GM12878 (cell line): Measurements from ENCODE around the gene USB1. TPM values are rescaled to one million over a fixed set of nuclear protein-coding genes. Genes with fewer than 3 reads are reported as not detected.

ENCODE experiments used
- ATAC-seq: fragments of 200-7000 bp; cut with Tn5 transposase; 3 replicates; pipeline ENCODE4 v1.9.1; 2020; ENCODE audit warnings: mild to moderate bottlenecking, moderate library complexity
- Bru-seq: library from RNA; stranded (reverse); fragments of 400-500 nt; gene quantifications from one replicate; lab custom pipeline; 2021; lab: Mats Ljungman, UMichigan
- BruChase-seq, 2 experiments: library from RNA; stranded (reverse); fragments of 400-500 nt; gene quantifications; one replicate each; lab custom pipeline; 2021; lab: Mats Ljungman, UMichigan
- BruUV-seq: library from RNA; stranded (reverse); fragments of 400-500 nt; replicated peaks from 2 replicates; lab custom pipeline; 2021; lab: Mats Ljungman, UMichigan
- CTCF ChIA-PET: fragments of 300-600 bp; sonication (Branson Sonifier 250); formaldehyde crosslinking; extraction: SDS; loops from one replicate; lab custom pipeline; 2021; ENCODE audit warnings: inconsistent platforms; lab: Yijun Ruan, JAX
- POLR2A ChIA-PET: fragments of 350-600 bp; formaldehyde crosslinking; extraction: SDS; loops from one replicate; lab custom pipeline; 2021; ENCODE audit warnings: inconsistent platforms; lab: Charles Lee
- RAD21 ChIA-PET: fragments of 300-600 bp; sonication (Branson Sonifier 250); formaldehyde crosslinking; loops from one replicate; lab custom pipeline; 2023; ENCODE audit warnings: antibody characterized with exemption; ENCODE audit not compliant: unreplicated experiment; lab: Charles Lee
- SMC1A ChIA-PET: fragments of 300-600 bp; sonication (Branson Sonifier 250); formaldehyde crosslinking; loops from one replicate; lab custom pipeline; 2023; ENCODE audit not compliant: unreplicated experiment, uncharacterized antibody; lab: Charles Lee
- DNase-seq: peaks from one replicate; pipeline ENCODE4 v3.0.0-alpha.2; 2011; ENCODE audit warnings: low read depth, low spot score
- FAIRE-seq: peaks from 3 replicates; lab custom pipeline; 2011; peaks lifted over from hg19 to GRCh38; lab: Jason Lieb, UNC
- H2AFZ ChIP-seq: 2 replicates; pipeline ENCODE4 v1.6.0; 2011; ENCODE audit warnings: low read depth, low read length, control low read depth; ENCODE audit not compliant: control insufficient read depth
- H3K27ac ChIP-seq: 2 replicates; pipeline ENCODE4 v1.5.1; 2011; ENCODE audit warnings: control low read depth; ENCODE audit not compliant: control insufficient read depth, insufficient read depth
- H3K27me3 ChIP-seq, 2 experiments: replicated peaks in 1 of 2; 2 replicates each; pipeline versions ENCODE4 v1.6.0 to v1.6.1; 2011; ENCODE audit warnings: low read length in 1 of 2; ENCODE audit not compliant: control insufficient read depth in 2 of 2, insufficient read depth in 2 of 2
- H3K36me3 ChIP-seq, 2 experiments: 2 replicates each; pipeline ENCODE4 v1.5.1; 2011; ENCODE audit warnings: low read length in 1 of 2; ENCODE audit not compliant: control insufficient read depth in 2 of 2, insufficient read depth in 2 of 2
- H3K4me1 ChIP-seq: 2 replicates; pipeline ENCODE4 v1.6.1; 2011; ENCODE audit warnings: mild to moderate bottlenecking, low read length, moderate library complexity, mixed read lengths; ENCODE audit not compliant: control insufficient read depth, insufficient read depth
- H3K4me2 ChIP-seq: 2 replicates; pipeline ENCODE4 v1.6.0; 2011; ENCODE audit warnings: control low read depth; ENCODE audit not compliant: control insufficient read depth, insufficient read depth
- H3K4me3 ChIP-seq: fragments of 200-600 bp; sonication (generic); 2 replicates; pipeline ENCODE4 v1.5.1; 2016
- H3K79me2 ChIP-seq: 2 replicates; pipeline ENCODE4 v1.6.0; 2011; ENCODE audit warnings: low read length; ENCODE audit not compliant: control insufficient read depth, insufficient read depth
- H3K9ac ChIP-seq: 2 replicates; pipeline ENCODE4 v1.8.0; 2011; ENCODE audit warnings: low read length, control low read depth, mixed read lengths; ENCODE audit not compliant: control insufficient read depth, insufficient read depth
- H3K9me3 ChIP-seq: replicated peaks from 3 replicates; pipeline ENCODE4 v1.5.1; 2011; ENCODE audit warnings: mild to moderate bottlenecking, low read length; ENCODE audit not compliant: control insufficient read depth, insufficient read depth
- H4K20me1 ChIP-seq: 2 replicates; pipeline ENCODE4 v1.6.0; 2011; ENCODE audit not compliant: control insufficient read depth, insufficient read depth
- BHLHE40 ChIP-seq, 2 experiments: fragments of 450-650 bp in 1 of 2; IDR thresholded peaks; 2 replicates each; pipeline ENCODE4 v1.6.1; 2011 to 2017; ENCODE audit warnings: low read depth in 2 of 2, borderline replicate concordance in 1 of 2, improper control_type of control experiment in 1 of 2, low read length in 1 of 2, mild to moderate bottlenecking in 1 of 2
- EZH2 ChIP-seq: IDR thresholded peaks from 2 replicates; pipeline ENCODE4 v1.6.1; 2012; ENCODE audit warnings: low read depth, mild to moderate bottlenecking, control low read depth, inconsistent platforms, low read length, borderline replicate concordance; ENCODE audit not compliant: control insufficient read depth
- GATAD2B ChIP-seq: fragments of 450-650 bp; conservative IDR thresholded peaks from 2 replicates; pipeline ENCODE4 v1.6.1; 2017; ENCODE audit warnings: low read depth, mild to moderate bottlenecking, moderate library complexity
- JUND ChIP-seq: IDR thresholded peaks from 2 replicates; pipeline ENCODE4 v1.6.1; 2012; ENCODE audit warnings: low read depth, mild to moderate bottlenecking, low read length, improper control_type of control experiment, moderate library complexity
- NR2C2 ChIP-seq: IDR thresholded peaks from 2 replicates; pipeline ENCODE4 v1.6.1; 2011; ENCODE audit warnings: borderline replicate concordance, low read depth; ENCODE audit not compliant: control insufficient read depth, insufficient read length
- POLR2AphosphoS5 ChIP-seq: IDR thresholded peaks from 2 replicates; pipeline ENCODE4 v1.6.1; 2011; ENCODE audit warnings: mild to moderate bottlenecking, low read length, inconsistent platforms
- SPI1 ChIP-seq: IDR thresholded peaks from 2 replicates; pipeline ENCODE4 v1.6.1; 2011; ENCODE audit warnings: low read depth, mild to moderate bottlenecking, low read length, moderate library complexity, borderline replicate concordance; ENCODE audit not compliant: insufficient read depth
- USF1 ChIP-seq: IDR thresholded peaks from 2 replicates; pipeline ENCODE4 v1.6.1; 2011; ENCODE audit warnings: borderline replicate concordance, low read depth, mild to moderate bottlenecking, moderate library complexity, mixed read lengths, low read length; ENCODE audit not compliant: insufficient read depth; ENCODE audit errors: extremely low read length
- WRNIP1 ChIP-seq: IDR thresholded peaks from 2 replicates; pipeline ENCODE4 v1.6.1; 2011; ENCODE audit warnings: low read depth, low read length, improper control_type of control experiment, borderline replicate concordance
- ZBTB4 ChIP-seq: fragments of 450-650 bp; formaldehyde crosslinking; IDR thresholded peaks from 2 replicates; pipeline ENCODE4 v1.4.0; 2022; ENCODE audit warnings: mild to moderate bottlenecking, moderate library complexity
- ZSCAN29 ChIP-seq: fragments of 450-650 bp; IDR thresholded peaks from 2 replicates; pipeline ENCODE4 v1.6.1; 2017; ENCODE audit warnings: mild to moderate bottlenecking, moderate library complexity
- WGBS: methylation state at CpG from one replicate; pipeline ENCODE4 v1.1.6; 2016; ENCODE audit warnings: low lambda C conversion rate; ENCODE audit not compliant: insufficient replicate concordance, insufficient coverage; ENCODE audit errors: missing lambda C conversion rate; 5-methylcytosine and 5-hydroxymethylcytosine counted together
- in situ Hi-C: fragments of 300-500 bp; cut with MboI; formaldehyde crosslinking; loops from 9 replicates; pipeline ENCODE4 v1.14.3; 2018; ENCODE audit warnings: mixed read lengths
- intact Hi-C: fragments of 100-400 bp; cut with micrococcal nuclease; formaldehyde crosslinking; loops from one replicate; pipeline ENCODE4 v1.14.2; 2022; ENCODE audit not compliant: unreplicated experiment
- long read RNA-seq, 2 experiments: library from polyadenylated mRNA; unstranded; transcript quantifications; one replicate each; pipeline ENCODE4 v2.0.0, GENCODE V29; 2019 to 2020
- polyA minus RNA-seq, 3 experiments: library from RNA; depleted of rRNA, polyadenylated mRNA; stranded (reverse); fragments of >200 nt; gene quantifications; 2 replicates each; pipeline ENCODE4 v1.2.3, GENCODE V29; 2011
- polyA plus RNA-seq, 11 experiments: library from polyadenylated mRNA; depleted of rRNA in 4 of 11; unstranded in 6 of 11; stranded (reverse) in 5 of 11; fragments of >200 nt; fragmentation: Nextera tagmentation in 4 of 11; fragmentation: Illumina TruSeq in 1 of 11; extraction: Ambion mirVana in 4 of 11; extraction: Trizol in 1 of 11; gene quantifications; 1 replicate in 1 of 11; 2 replicates in 10 of 11; pipeline versions ENCODE4 v1.2.1 to v1.2.3, GENCODE V29; 2011 to 2016; ENCODE audit warnings: inconsistent platforms in 2 of 11, missing spikeins in 2 of 11, low read depth in 1 of 11
- total RNA-seq, 4 experiments: library from RNA; depleted of rRNA in 3 of 4; stranded (reverse); fragments of >200 nt in 3 of 4; fragmentation: Illumina TruSeq in 1 of 4; extraction: Trizol in 1 of 4; gene quantifications; 2 replicates each; pipeline versions ENCODE4 v1.2.1 to v1.2.3, GENCODE V29; 2013 to 2021

USB1 gene
- 44.1 and 54.1 TPM in 2 replicates for total RNA-seq (2013; cell fraction: nucleolus; rRNA removed)
- total RNA-seq (2014; rRNA removed) (9.7 and 9.9 TPM in 2 replicates), total RNA-seq (2014; rRNA removed; fragmentation: Illumina TruSeq; extraction: Trizol) (9.4 and 10.0 TPM in 2 replicates), total RNA-seq (2021) (50.2 and 50.8 TPM in 2 replicates), polyA plus RNA-seq (2011; rRNA removed) (28.3 and 45.4 TPM in 2 replicates), polyA plus RNA-seq (2014; fragmentation: Illumina TruSeq; extraction: Trizol) (37.6 and 39.7 TPM in 2 replicates), polyA plus RNA-seq (2014; fragmentation: Nextera tagmentation; extraction: Ambion mirVana) (1 to 10 TPM; 7.9 to 8.7 TPM), polyA plus RNA-seq (2014; rRNA removed) (41.1 and 43.5 TPM in 2 replicates), polyA plus RNA-seq (2016; fragmentation: Nextera tagmentation; extraction: Ambion mirVana) (10 to 100 TPM; 53.2 to 72.2 TPM), polyA minus RNA-seq (2011; rRNA and poly(A)+ RNA removed) (33.4 and 50.6 TPM in 2 replicates), Bru-seq, nascent RNA (percentile 74 among the genes with signal in this experiment), BruChase-seq, experiment 1, labeled RNA remaining after a 6-hour chase (percentile 88 among the genes with signal in this experiment), BruChase-seq, experiment 2, labeled RNA remaining after a 2-hour chase (percentile 79 among the genes with signal in this experiment)
- polyA plus RNA-seq (2011; ENCODE audit: low read depth), result 20.3 TPM
- 50.4 and 59.0 TPM in 2 replicates for polyA plus RNA-seq (2011; cell fraction: cytosol; rRNA removed)
- polyA plus RNA-seq (2011; cell fraction: nucleus; rRNA removed), result 40.6 and 53.8 TPM in 2 replicates
- polyA plus RNA-seq (2012), result 21.3 and 31.1 TPM in 2 replicates
- polyA minus RNA-seq (2011; cell fraction: cytosol; rRNA and poly(A)+ RNA removed), result 28.3 and 28.5 TPM in 2 replicates
- polyA minus RNA-seq (2011; cell fraction: nucleus; rRNA and poly(A)+ RNA removed), result 19.0 and 30.3 TPM in 2 replicates
- long read RNA-seq, experiment 1, transcript USB1-201 (7 exons, 2,282 nt), result major isoform, 10 of 13 reads
- long read RNA-seq, experiment 1, partial matches to known transcripts, result 1 of 13 reads
- long read RNA-seq, experiment 1, other reads (novel, unspliced or antisense), result 1 of 13 reads
- long read RNA-seq, experiment 2, partial matches to known transcripts, result 7 of 13 reads
- long read RNA-seq, experiment 2, other reads (novel, unspliced or antisense), result 3 of 13 reads

GRCh38 chr16:58000706-58001676 is at the start of gene USB1:
TSS of gene USB1 (plus strand) at chr16:58001407. CDS start at chr16:58001484, 77 bp downstream.
- ChIA-PET RAD21 (interaction anchor here (1.1 to 2.3 kb wide), 3 partner anchors 94 to 127 kb away, joined by 3 to 5 read pairs (median 3); no protein-coding TSS in a partner anchor), SMC1A (interaction anchor here (0.8 to 1.7 kb wide), 5 partner anchors 13 to 353 kb away, joined by 3 to 4 read pairs (median 4); partner anchors contain the start of gene CFAP20), POLR2A (interaction anchor here (1.0 kb wide), 1 partner anchor 265 kb away, joined by 3 read pairs; no protein-coding TSS in a partner anchor), CTCF (interaction anchor here (0.7 to 3.8 kb wide), 6 partner anchors 96 to 194 kb away, joined by 3 to 20 read pairs (median 6); no protein-coding TSS in a partner anchor)
- ATAC-seq, result peak; percentile 91
- Histone ChIP-seq H3K36me3 (no peaks in the 10 kb centered on the region; a peak in 2 of 4 replicates), H3K9me3 (no peaks in the 10 kb centered on the region), H3K4me2 (peak within 1 kb of the TSS; percentile 98), H3K4me3 (peak within 1 kb of the TSS; percentile 98), H3K79me2 (peaks cover 12% of the 10 kb centered on the region), H3K27ac (peak within 1 kb of the TSS; percentile 78), H2AFZ (peak within 1 kb of the TSS; percentile 94), H3K27me3 (no peaks in the 10 kb centered on the region), H3K4me1 (peaks cover 13% of the 10 kb centered on the region), H3K9ac (peak within 1 kb of the TSS; percentile 74), H4K20me1 (no peaks in the 10 kb centered on the region)
- DNase-seq, result peak; percentile 56
- BruUV-seq, result no TSS peak
- FAIRE-seq, result peak; percentile 98
- WGBS, result under 1% methylated on average over 64 of the region's 81 CpGs
- in situ Hi-C loops (loop anchor here (5.0 to 10.0 kb wide), 3 partner anchors 104 to 416 kb away; no protein-coding TSS in a partner anchor), intact Hi-C loops (loop anchor here (5.0 kb wide), 1 partner anchor 409 kb away; no protein-coding TSS in a partner anchor)
- TF ChIP-seq WRNIP1 (no peak), BHLHE40 (IDR thresholded peaks at IDR 0.05; ENCODE audit: borderline replicate concordance in 1 of 2, low read depth in 2 of 2, low read length in 1 of 2) (peak; percentile 71 to 75; a peak in 3 of 4 replicates), NR2C2 (no peak), JUND (no peak), GATAD2B (peak; percentile 13; the same call in 1 of the 2 replicates), ZBTB4 (CRISPR knock-in tag) (no peak), ZSCAN29 (no peak), EZH2 (no peak), POLR2AphosphoS5 (peak; percentile 70), USF1 (peak; percentile 8), SPI1 (peak; percentile 46; the same call in 1 of the 2 replicates)
